NB4 (cell line): ENCODE measurements around the gene PSMC5.

Source experiments
- CTCF ChIP-seq: IDR thresholded peaks from one replicate; pipeline ENCODE4 v1.5.1; 2012; ENCODE audit warnings: low read depth, low read length
- MAX ChIP-seq: IDR thresholded peaks from 2 replicates; pipeline ENCODE4 v1.6.1; 2011; ENCODE audit warnings: low read depth, low read length
- POLR2A ChIP-seq: IDR thresholded peaks from 2 replicates; pipeline ENCODE4 v1.6.1; 2011; ENCODE audit warnings: mild to moderate bottlenecking; ENCODE audit not compliant: insufficient read length; ENCODE audit errors: extremely low read depth

- TF ChIP-seq POLR2A (no peak), MAX (no peak), CTCF (no peak)
Observed at GRCh38 chr17:63809970-63810369, 17.3 kb upstream of the PSMC5 start.
